NCI-H524 (cell line): ENCODE data around the gene FXYD3.
A peak's percentile ranks its signal among the peaks of the same experiment; 100 is the strongest.

Experiments used
- DNase-seq, 2 experiments: peaks; one replicate each; lab custom pipeline; 2025; lab: John Stamatoyannopoulos, UW

Gene FXYD3

DNA sequence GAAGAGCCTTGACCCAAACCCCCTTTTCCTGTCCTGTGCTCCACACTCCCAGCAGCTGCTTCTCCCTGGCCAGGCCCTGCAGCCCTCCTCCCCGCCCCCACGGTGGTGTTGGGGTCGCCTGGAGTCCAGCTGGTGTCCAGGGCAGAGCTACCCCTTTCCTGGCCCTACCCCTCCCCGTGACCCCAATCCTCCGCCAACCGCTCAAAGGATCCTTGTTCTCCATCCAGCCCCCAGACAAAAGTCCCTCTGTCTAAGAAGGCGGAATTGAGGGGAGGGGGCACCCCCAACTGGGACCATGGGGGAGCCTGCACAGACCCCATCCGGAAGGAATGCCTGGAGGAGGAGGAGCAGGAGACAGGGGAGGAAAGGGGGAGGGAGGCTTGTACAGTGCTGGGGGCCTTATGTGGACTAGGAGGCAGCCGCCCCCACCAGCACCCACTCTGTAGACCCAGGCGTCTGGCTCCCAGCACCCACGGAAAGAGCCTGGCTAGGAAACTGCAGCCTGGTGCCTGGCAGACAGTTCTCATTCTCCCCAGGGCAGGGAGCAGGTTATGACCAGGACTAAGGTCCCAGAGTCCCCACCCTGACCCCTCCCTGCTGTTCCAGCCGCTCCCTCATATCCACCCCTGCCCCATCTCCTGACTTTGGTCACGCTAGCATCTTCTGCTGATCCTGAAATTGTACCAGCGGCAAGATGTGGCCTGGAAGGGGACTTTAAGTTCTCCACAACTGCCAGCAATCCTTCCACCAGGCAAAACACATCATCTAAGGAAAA, at the start of gene FXYD3:
Gene FXYD3 (plus strand): TSS at position 647 of the 775 bp plus-strand sequence. CDS start 3,554 bp downstream, outside the sequence.
- DNase-seq, result no peak

- no peak for DNase-seq
Observed at GRCh38 chr19:35066121-35066520, 49.5 kb upstream of the FXYD3 start.

- DNase-seq, result peak; percentile 70 to 96
Observed at GRCh38 chr19:35066691-35067563, 48.7 kb upstream of the FXYD3 start.

DNA sequence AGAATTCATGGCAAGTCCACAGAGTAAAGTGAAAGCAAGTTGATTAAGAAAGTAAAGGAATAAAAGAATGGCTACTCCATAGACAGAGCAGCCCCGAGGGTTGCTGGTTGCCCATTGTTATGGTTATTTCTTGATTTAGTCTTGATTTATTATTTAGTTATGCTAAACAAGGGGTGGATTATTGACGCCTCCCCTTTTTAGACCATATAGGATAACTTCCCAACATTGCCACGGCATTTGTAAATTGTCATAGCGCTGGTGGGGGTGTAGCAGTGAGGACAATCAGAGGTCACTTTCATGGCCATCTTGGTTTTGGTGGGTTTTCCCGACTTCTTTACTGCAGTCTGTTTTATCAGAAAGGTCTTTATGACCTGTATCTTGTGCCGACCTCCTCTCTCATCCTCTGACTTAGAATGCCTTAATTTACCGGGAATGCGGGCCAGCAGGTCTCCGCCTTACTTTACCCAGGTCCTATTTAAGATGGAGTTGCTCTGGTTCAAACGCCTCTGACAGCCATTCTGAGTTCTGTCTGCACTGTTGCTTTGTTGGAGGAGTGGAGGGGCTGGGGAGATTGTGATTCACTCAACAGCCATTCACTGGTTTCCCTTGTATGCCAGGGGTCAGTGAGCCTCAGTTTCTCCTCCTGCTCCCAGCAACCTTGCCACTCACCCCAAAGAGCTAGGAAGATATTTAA, 46.5 kb upstream of the FXYD3 start:
- no peak for DNase-seq

- DNase-seq, result no peak
Observed at GRCh38 chr19:35069696-35070095, 45.9 kb upstream of the FXYD3 start.

DNA sequence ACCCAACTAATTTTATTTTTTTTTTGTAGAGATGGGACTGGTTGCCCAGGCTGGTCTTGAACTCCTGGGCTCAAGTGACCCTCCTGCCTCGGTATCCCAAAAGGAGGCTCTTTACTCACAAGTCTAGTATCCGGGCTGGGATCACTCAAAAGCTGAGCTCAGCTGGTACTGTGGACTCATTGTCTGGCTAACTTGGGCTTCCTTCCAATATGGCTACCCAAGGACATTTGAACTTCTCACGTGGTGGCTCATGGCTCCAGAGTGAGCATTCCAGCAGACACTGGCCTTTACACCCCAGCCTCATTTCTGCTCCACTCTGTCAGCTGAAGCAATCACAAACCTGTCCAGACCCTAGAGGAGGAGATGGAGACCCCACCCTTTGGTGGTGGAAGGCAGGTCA, 45.2 kb upstream of the FXYD3 start:
- no peak for DNase-seq

DNA sequence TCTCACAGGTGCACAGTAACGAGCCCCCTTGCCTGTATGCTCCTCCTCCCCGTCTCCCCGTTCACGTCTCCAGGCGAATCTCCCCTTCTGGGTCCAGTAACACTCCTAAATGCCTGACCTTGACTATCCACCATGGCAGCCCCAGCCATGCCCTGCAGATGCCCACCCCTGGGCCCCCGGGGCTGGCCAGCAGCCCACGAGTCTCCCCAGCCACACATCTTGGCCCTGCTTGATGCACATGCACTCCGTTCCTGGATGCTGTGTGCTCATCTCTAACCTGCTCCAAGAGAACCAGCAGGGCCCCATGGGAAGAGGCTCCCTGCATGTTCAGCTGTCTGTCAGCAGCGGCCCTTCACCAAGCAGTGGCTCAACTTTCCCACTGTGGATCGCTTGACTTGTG, 42.1 kb upstream of the FXYD3 start:
- DNase-seq, result no peak

- DNase-seq, result no peak
Observed at GRCh38 chr19:35073941-35074340, 41.7 kb upstream of the FXYD3 start.

DNA sequence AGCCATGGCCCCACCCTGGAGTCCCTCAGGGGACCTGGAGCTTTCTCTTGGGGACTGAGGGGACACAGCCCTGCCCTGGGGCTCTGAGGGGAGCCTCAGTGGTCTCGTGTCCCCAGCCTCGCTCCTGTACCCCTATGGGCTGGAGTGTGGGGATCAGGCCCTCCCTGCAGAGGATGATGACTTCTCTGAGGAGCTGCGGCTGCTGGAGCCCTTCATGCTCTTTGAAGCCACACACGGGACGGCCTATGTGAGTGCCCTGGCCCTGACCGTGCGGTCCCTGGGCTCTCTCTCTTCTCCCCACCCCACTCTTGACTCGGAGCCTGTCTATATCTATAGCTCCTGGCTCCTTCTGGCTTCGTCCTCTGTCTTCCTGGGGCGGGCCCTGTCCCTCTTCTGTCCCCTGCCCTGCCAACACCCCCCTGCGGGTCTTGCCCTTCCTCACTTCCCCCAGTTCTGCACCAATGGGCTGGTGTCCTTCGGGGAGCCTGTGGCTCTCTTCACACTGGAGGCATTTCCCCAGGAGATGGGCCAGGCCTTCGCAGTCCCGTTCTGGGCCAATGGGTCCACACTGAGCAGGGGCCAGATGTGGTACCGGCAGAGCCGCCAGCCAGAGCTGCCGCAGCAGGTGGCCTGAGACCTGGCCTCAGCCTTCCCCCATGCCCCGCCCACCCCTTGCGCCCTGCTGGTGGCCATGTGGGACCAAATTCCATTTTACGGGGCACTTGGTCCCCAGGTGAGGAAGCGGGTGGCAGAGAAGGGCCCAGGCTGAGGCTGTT, 41.0 kb upstream of the FXYD3 start:
- DNase-seq, result no peak

DNA sequence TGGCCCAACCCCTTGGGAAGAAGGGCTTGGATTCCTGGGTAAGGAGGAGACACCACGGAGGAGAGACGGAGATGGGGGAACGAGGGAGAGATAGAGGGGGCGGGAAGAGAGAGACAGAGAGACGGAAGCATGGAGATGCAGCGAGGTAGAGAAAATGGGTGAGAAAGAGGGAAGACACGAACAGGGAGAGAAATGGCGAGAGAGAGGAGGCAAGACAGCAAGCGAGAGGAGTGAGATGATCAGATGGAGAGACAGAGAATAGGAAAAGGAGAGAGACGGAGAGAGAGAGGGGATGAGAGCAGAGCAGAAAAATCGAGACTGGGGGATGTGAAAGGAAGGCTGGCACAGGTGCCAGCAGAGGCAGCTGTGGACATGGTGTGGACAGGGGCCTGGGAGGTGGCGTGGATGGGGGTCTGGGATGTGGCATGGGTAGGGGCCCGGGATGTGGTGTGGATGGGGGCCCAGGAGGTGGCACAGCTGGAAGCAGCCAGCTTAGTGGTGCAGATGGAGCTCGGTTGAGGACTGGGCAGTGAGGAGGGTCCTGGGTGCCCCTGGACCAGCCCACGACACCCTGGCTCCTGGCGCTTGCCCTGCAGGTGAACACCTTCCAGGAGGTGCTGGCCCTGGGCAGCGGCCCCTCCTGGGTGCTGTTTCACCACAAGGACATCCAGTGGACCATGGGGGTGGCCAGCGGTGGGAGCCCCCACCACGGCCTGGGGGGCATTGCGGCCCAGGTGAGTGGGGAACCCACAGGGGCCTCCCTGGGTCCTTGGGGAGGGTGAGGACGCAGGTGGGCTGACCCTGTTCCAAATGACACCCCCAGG, 40.2 kb upstream of the FXYD3 start:
- no peak for DNase-seq

DNA sequence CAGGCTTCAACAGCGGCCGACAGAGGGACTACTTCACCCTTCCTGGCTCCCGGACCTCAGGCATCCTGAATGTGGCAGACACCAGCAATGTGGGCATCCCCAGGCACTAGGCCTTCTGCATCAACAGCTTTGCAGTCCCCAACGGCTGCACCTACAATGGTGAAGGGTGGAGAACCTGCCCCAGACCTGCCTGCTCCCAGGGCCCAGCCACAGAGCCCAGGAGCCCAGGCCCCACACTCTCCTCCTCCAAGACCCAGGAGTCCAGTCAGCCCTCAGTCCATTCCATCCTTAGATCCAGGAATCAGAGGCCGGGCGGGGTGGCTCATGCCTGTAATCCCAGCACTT, 39.6 kb upstream of the FXYD3 start:
- no peak for DNase-seq

DNA sequence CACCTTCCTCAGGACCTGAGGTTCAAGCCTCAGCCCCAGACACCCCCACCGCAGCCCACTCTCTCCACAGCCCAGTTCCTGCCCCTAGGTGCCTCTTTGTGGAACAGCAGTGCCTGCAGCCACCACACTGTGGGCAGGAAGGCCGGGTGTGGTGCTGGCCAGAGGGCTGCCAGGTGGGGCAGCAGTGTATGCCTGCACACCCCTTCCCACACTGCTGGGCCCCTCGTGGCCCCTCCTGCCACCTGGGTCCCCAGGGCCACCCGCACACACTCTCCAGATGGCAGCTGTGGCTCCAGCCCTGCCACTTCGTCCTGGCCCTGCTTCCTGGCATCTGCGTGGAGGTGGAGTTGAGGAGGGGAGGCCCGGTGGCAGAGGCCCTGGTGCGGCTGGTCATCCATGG, 39.0 kb upstream of the FXYD3 start:
- DNase-seq, result peak; percentile 58 to 82

GRCh38 chr19:35077411-35078223, 38.0 kb upstream of the FXYD3 start:
- peak in 1 of 2 experiments; percentile 46 for DNase-seq

DNA sequence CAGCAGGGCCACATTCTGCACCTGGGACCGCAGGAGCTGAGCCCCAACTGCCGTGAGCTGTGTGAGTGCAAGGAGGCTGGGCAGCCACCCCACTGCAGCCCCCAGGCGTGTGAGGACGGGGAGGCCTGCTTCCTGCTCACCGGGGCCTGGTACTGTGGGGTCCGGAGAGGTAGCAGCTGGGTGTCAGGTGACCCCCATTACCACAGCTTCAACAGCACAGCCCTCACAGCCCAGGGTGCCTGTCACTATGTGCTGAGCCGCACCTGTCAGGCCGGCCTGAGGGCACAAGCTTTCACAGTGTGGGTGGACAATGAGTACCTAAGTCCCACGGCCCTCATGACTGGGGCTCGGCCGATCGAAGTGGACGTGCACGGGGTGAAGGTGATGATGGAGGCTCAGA, 35.8 kb upstream of the FXYD3 start:
- no peak for DNase-seq

DNA sequence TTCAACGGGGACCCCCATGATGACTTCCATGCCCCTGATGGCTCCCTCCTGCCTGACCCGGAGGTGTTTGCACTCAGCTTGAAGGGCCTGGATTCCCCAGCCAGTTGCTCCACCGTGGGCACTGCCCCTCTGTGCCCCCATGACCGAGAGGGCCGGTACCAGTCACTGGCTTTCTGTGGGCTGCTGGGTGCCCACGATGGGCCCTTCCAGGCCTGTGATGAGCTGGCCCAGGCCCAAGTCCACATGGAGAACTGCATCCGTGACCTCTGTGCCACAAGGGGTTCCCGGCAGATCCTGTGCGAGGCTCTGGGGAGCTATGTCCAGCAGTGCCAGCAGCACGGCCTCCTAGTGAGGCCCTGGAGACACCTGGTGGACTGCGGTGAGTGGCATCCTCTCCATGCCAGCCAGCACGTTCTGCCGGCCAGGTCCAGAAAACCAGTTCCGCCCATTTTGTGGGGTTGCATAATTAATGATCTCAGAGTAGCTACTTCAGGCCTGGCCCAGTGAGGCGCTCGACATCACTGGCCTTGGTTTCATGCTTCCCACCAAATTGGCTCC, 34.9 kb upstream of the FXYD3 start:
- no peak for DNase-seq

GRCh38 chr19:35081201-35081600, 34.4 kb upstream of the FXYD3 start:
- no peak for DNase-seq

GRCh38 chr19:35083691-35084508, 31.7 kb upstream of the FXYD3 start:
- DNase-seq, result no peak

DNA sequence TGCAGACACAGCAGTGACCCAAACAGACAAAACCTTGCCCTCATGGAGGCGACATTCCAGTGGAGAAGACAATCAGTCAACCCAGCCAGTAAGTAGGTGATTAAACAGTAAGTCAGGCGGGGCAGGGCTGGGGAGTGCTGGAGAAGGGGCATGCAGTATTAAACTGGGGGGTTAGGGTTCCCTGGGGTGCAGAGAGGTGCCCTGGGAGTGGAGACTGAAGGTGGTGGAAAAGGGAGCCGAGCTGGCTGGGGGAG, 31.2 kb upstream of the FXYD3 start:
- DNase-seq, result no peak

DNA sequence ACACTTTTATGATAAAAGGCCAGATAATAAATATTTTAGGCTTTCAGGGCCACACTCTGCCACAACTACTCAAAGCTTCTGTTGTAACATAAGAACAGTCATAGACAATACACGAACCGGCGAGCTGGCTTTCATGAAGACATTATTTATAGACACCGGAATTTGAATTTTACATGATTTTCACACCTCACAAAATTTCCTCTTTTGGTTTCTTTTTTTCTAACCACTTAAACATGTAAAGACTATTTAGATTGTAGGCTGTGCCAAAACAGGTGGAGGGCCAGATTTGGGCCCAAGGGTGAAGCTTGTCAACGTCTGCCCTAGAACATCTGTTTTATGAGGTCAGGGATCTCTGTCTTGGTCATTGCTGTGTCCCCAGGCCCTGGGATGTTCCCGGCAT, 29.7 kb upstream of the FXYD3 start:
- no peak for DNase-seq
